ENCODE results near the gene TTC7B. TPM values are rescaled to one million over a fixed set of nuclear protein-coding genes. Genes with fewer than 3 reads are reported as not detected.
A peak's percentile ranks its signal among the peaks of the same experiment; 100 is the strongest.

TTC7B gene
- polyA plus RNA-seq, 1 donor (not counting 4 experiments of a cell fraction or from before 2014, with no cell fraction given): 21.4 TPM

GRCh38 chr14:90850487-90850886 lies 34.3 kb upstream of the TTC7B start:
- FAIRE-seq: peak; percentile 95

DNA sequence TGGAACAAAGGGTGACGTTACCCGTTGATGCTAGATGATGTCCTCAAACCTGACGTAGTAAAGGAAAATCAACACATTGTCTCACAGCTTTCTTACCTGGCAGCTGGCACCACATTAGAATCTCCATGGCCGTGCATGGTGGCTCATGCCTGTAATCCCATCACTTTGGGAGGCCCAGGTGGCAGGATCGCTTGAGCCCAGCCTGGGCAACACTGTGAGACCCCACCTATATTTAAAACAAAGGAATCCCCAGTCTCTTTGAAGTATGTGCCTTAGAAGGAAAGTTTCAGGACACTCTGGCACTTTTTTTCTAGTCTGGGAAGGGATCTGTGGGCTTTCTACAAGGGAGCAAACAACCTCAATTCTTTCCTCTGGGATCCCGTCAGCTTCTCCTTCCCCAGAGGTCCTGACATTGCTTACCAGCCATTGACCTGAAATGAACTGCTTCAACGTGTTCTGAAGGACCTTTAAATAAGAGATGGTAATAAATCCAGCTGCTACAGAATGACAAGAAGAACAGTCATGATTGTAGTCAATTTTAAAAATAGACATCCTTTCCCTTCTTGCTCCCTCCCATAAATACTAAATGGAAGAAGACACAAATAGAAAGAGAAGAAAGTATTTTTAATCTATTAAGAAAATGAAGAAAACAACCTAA lies 33.7 kb upstream of the TTC7B start:
- H3K36me3 ChIP-seq (ENCODE audit: control insufficient read depth in 2 of 2, extremely low read depth in 1 of 2, insufficient read depth in 2 of 2, low read length in 2 of 2): no peaks in the 10 kb centered on the region
- no peaks in the 10 kb centered on the region for H4K20me1 ChIP-seq (ENCODE audit: control insufficient read depth, extremely low read depth, insufficient read depth, low read length)
- peak overlapping the region; percentile 82 for H3K27ac ChIP-seq (ENCODE audit: control insufficient read depth, insufficient read depth, low read length)
- TF ChIP-seq CTCF (optimal IDR thresholded peaks at IDR 0.05 in 1 of 3, IDR thresholded peaks at IDR 0.05 in 1 of 3, conservative IDR thresholded peaks at IDR 0.05 in 1 of 3; ENCODE audit: extremely low read depth in 1 of 3, insufficient read depth in 2 of 3, low read length in 3 of 3): no peak
- no peak for TF ChIP-seq EZH2 (IDR thresholded peaks at IDR 0.05; ENCODE audit: low read length)
- H3K79me2 ChIP-seq (ENCODE audit: control insufficient read depth, insufficient read depth, low read length): no peaks in the 10 kb centered on the region
- no peak overlapping the region for H2AFZ ChIP-seq (ENCODE audit: control insufficient read depth, low read length)
- H3K27me3 ChIP-seq (ENCODE audit: control insufficient read depth, extremely low read depth, insufficient read depth, low read length): no peaks in the 10 kb centered on the region
- no peak overlapping the region for H3K4me3 ChIP-seq (ENCODE audit: control insufficient read depth in 2 of 3, extremely low read depth in 1 of 3, insufficient read depth in 2 of 3, low read depth in 1 of 3, low read length in 3 of 3)
- no peaks in the 10 kb centered on the region for H3K9me3 ChIP-seq (ENCODE audit: control insufficient read depth, low read depth, low read length)
- no peak overlapping the region for H3K9ac ChIP-seq (ENCODE audit: control insufficient read depth, extremely low read depth, insufficient read depth, low read length)
- FAIRE-seq (peak; percentile 9), DNase-seq (ENCODE audit: low read depth, low spot score) (no peak)
- H3K4me1 ChIP-seq (ENCODE audit: control insufficient read depth, extremely low read depth, insufficient read depth, low read length): peaks cover 28% of the 10 kb centered on the region
- no peaks in the 10 kb centered on the region for H3K9me1 ChIP-seq (ENCODE audit: control insufficient read depth, extremely low read depth, insufficient read depth, low read length)
- dilution Hi-C loops (cut with MboI; ENCODE audit: extremely low pct_ligation_motif_present, low sequenced_read_pairs): no loop called here
- H3K4me2 ChIP-seq (ENCODE audit: control insufficient read depth, extremely low read depth, insufficient read depth, low read depth, low read length): peak overlapping the region; percentile 69

More at GRCh38 chr14:90850487-90850886, 34.3 kb upstream of the TTC7B start:
- TF ChIP-seq CTCF (optimal IDR thresholded peaks at IDR 0.05 in 1 of 3, IDR thresholded peaks at IDR 0.05 in 1 of 3, conservative IDR thresholded peaks at IDR 0.05 in 1 of 3; ENCODE audit: extremely low read depth in 1 of 3, insufficient read depth in 2 of 3, low read length in 3 of 3) (no peak), EZH2 (IDR thresholded peaks at IDR 0.05; ENCODE audit: low read length) (no peak)
- peak overlapping the region; percentile 82 for H3K27ac ChIP-seq (ENCODE audit: control insufficient read depth, insufficient read depth, low read length)
- peak overlapping the region in 1 of 3 experiments; percentile 23 for H3K4me3 ChIP-seq (ENCODE audit: control insufficient read depth in 2 of 3, extremely low read depth in 1 of 3, insufficient read depth in 2 of 3, low read depth in 1 of 3, low read length in 3 of 3)
- no peaks in the 10 kb centered on the region for H3K36me3 ChIP-seq (ENCODE audit: control insufficient read depth in 2 of 2, extremely low read depth in 1 of 2, insufficient read depth in 2 of 2, low read length in 2 of 2)
- H3K4me2 ChIP-seq (ENCODE audit: control insufficient read depth, extremely low read depth, insufficient read depth, low read depth, low read length): peak overlapping the region; percentile 69
- H2AFZ ChIP-seq (ENCODE audit: control insufficient read depth, low read length): no peak overlapping the region
- DNase-seq (ENCODE audit: low read depth, low spot score): peak; percentile 42
- dilution Hi-C loops (cut with MboI; ENCODE audit: extremely low pct_ligation_motif_present, low sequenced_read_pairs): no loop called here
- no peaks in the 10 kb centered on the region for H3K27me3 ChIP-seq (ENCODE audit: control insufficient read depth, extremely low read depth, insufficient read depth, low read length)
- no peaks in the 10 kb centered on the region for H3K79me2 ChIP-seq (ENCODE audit: control insufficient read depth, insufficient read depth, low read length)
- peaks cover 28% of the 10 kb centered on the region for H3K4me1 ChIP-seq (ENCODE audit: control insufficient read depth, extremely low read depth, insufficient read depth, low read length)
- H3K9ac ChIP-seq (ENCODE audit: control insufficient read depth, extremely low read depth, insufficient read depth, low read length): peak overlapping the region; percentile 51
- no peaks in the 10 kb centered on the region for H4K20me1 ChIP-seq (ENCODE audit: control insufficient read depth, extremely low read depth, insufficient read depth, low read length)
- H3K9me1 ChIP-seq (ENCODE audit: control insufficient read depth, extremely low read depth, insufficient read depth, low read length): no peaks in the 10 kb centered on the region
- no peaks in the 10 kb centered on the region for H3K9me3 ChIP-seq (ENCODE audit: control insufficient read depth, low read depth, low read length)

Measured in keratinocyte (primary cell).